Measurements from ENCODE around the gene SNIP1. TPM values are rescaled to one million over a fixed set of nuclear protein-coding genes. Genes with fewer than 3 reads are reported as not detected.
A peak's percentile ranks its signal among the peaks of the same experiment; 100 is the strongest.
"Not testable (repeated sequence)": the region's sequence is repeated elsewhere in the genome, so short reads cannot be mapped to it uniquely, and the experiment has no call there.

Gene SNIP1
- total and polyA plus RNA-seq, 9 donors, result 6.5 to 21.4 (median 16.5) TPM

DNA sequence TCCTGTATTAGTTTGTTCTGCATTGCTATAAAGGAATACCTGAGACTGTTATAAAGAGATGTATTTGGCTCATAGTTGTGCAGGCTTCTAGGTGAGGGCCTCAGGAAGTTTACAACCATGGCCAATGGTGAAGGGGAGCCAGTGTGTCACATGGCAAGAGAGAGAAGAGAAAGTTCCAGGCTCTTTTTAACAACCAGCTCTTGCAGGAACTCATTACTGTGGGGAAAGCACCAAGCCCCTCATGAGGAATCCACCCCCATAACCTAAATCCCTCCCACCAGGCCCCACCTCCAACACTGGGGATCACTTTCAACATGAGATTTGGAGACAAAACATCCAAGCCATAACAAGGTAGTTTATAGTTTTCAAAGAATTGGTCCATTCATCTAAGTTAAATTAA, 34.5 kb downstream of the SNIP1 start:
- Histone ChIP-seq H3K27ac (no peak overlapping the region), H3K4me1 (ENCODE audit: insufficient read depth) (peaks cover 2% of the 10 kb centered on the region), H3K27me3 (no peaks in the 10 kb centered on the region), H3K9me3 (no peaks in the 10 kb centered on the region), H3K4me3 (no peak overlapping the region), H3K36me3 (no peaks in the 10 kb centered on the region)
- no peak for TF ChIP-seq EP300 (IDR thresholded peaks at IDR 0.05)
- TF ChIP-seq, protein P1, sequence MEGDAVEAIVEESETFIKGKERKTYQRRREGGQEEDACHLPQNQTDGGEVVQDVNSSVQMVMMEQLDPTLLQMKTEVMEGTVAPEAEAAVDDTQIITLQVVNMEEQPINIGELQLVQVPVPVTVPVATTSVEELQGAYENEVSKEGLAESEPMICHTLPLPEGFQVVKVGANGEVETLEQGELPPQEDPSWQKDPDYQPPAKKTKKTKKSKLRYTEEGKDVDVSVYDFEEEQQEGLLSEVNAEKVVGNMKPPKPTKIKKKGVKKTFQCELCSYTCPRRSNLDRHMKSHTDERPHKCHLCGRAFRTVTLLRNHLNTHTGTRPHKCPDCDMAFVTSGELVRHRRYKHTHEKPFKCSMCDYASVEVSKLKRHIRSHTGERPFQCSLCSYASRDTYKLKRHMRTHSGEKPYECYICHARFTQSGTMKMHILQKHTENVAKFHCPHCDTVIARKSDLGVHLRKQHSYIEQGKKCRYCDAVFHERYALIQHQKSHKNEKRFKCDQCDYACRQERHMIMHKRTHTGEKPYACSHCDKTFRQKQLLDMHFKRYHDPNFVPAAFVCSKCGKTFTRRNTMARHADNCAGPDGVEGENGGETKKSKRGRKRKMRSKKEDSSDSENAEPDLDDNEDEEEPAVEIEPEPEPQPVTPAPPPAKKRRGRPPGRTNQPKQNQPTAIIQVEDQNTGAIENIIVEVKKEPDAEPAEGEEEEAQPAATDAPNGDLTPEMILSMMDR (IDR thresholded peaks at IDR 0.05), result no peak
- no peak for TF ChIP-seq POLR2A (IDR thresholded peaks at IDR 0.05)
- DNase-seq, result no peak
- intact Hi-C loops (cut with DNase I), result no loop called here

DNA sequence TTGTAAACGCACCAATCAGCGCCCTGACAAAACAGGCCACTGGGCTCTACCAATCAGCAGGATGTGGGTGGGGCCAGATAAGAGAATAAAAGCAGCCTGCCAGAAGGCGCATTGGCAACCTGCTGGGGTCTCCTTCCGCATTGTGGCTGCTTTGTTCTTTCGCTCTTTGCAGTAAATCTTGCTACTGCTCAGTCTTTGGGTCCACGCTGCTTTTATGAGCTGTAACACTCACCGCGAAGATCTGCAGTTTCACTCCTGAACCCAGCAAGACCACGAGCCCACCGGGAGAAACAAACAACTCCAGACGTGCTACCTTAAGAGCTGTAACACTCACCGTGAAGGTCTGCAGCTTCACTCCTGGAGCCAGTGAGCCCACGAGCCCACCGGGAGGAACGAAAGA, 35.2 kb downstream of the SNIP1 start:
- DNase-seq; H3K4me1 ChIP-seq (ENCODE audit: insufficient read depth); H3K4me3 ChIP-seq; H3K9me3 ChIP-seq; intact Hi-C loops (cut with DNase I); H3K27ac ChIP-seq; H3K36me3 ChIP-seq; H3K27me3 ChIP-seq: not testable (repeated sequence)
- WGBS, 3 donors, result 61 to 72% (median 71%) methylated on average over 15 of the region's 15 CpGs

DNA sequence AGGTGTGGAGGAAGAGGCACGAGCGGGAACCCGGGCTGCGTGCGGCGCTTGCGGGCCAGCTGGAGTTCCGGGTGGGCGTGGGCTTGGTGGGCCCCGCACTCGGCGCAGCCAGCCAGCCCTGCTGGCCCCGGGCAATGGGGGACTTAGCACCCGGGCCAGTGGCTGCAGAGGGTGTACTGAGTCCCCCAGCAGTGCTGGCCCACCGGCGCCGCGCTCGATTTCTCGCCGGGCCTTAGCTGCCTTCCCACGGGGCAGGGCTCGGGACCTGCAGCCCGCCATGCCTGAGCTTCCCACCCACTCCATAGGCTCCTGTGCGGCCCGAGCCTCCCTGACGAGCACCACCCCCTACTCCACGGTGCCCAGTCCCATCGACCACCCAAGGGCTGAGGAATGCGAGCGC, 35.9 kb downstream of the SNIP1 start:
- H3K27ac ChIP-seq; DNase-seq; H3K4me3 ChIP-seq; H3K9me3 ChIP-seq; H3K27me3 ChIP-seq; intact Hi-C loops (cut with DNase I); H3K36me3 ChIP-seq; H3K4me1 ChIP-seq (ENCODE audit: insufficient read depth): not testable (repeated sequence)
- WGBS, 3 donors, result 88 to 93% (median 92%) methylated on average over 12 to 28 of the region's 31 CpGs

DNA sequence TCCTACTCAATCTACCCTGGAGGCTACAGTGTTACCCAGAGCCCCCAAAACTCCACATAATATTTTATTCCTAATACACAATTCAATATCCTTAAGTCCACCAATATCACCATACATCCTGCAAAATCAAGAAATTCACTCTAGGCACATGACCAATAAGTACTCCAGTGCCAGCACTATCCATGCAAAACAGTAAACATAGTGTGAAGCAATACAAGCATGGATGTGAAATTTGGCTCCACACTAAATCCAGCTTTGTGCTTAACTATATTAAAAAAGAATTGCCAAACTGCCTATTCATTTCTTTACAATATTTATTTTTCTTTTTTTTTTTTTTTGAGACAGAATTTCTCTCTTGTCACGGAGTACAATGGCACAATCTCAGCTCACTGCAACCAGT, 36.5 kb downstream of the SNIP1 start:
- Histone ChIP-seq H3K4me1 (ENCODE audit: insufficient read depth) (peaks cover 10% of the 10 kb centered on the region), H3K4me3 (no peak overlapping the region), H3K36me3 (no peaks in the 10 kb centered on the region), H3K9me3 (no peaks in the 10 kb centered on the region), H3K27ac (no peak overlapping the region), H3K27me3 (no peaks in the 10 kb centered on the region)
- intact Hi-C loops (cut with DNase I), result no loop called here
- WGBS, 3 donors, result 74 to 84% (median 83%) methylated on average over 1 of the region's 1 CpG
- TF ChIP-seq EP300 (IDR thresholded peaks at IDR 0.05) (no peak), POLR2A (IDR thresholded peaks at IDR 0.05) (no peak)
- TF ChIP-seq, protein P1 (IDR thresholded peaks at IDR 0.05), result no peak
- no peak for DNase-seq

DNA sequence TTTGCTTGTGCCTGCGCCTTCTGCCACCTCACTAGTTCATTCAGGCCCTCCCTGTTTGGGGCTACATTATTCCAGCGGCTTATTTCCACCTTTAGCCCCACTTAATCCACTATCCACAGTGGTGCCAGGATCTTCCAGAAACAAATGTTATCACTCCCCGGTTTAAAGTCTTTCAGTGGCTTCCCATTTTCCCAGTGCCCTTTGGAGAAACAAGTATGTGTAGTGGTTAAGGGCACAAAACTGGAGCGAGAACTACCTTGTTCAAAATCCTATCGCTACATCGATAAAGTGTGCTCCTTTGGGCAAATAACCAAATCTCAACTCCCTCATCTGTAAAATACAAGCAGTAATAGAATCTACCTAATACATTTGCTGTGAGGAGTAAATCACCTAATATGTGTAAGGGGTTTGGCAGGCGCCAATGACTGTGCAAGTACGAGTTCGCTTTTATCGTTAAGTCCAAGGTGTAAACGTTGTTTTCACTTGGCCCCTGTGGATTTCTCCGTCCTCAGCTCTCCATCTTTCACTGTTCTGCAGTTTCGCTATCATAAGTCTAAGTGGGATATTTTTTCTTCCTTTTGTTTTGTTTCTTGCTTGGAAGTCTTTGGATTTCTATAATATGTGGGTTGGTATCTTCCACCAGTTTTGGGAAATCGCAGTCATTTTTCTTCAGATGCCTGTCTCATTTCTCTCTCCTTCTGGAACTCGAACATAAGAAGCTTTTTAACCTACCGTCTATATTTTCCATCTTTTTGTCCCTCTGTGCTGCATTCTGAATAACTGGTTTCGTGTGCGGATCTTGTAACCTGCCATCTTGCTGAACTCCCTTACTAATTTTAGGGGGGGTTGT, 38.7 kb downstream of the SNIP1 start:
- no peak for DNase-seq
- TF ChIP-seq EP300 (IDR thresholded peaks at IDR 0.05) (no peak), POLR2A (IDR thresholded peaks at IDR 0.05) (no peak)
- TF ChIP-seq, protein P1 (IDR thresholded peaks at IDR 0.05), result no peak
- Histone ChIP-seq H3K9me3 (no peaks in the 10 kb centered on the region), H3K36me3 (no peaks in the 10 kb centered on the region), H3K4me1 (ENCODE audit: insufficient read depth) (peaks cover 10% of the 10 kb centered on the region), H3K27ac (peak overlapping the region; percentile 70 to 83), H3K27me3 (no peaks in the 10 kb centered on the region), H3K4me3 (peak overlapping the region; percentile 62)
- intact Hi-C loops (cut with DNase I), result no loop called here
- 48 to 63% (median 56%) methylated on average over 18 of the region's 18 CpGs for WGBS, 3 donors

Measured in ovary (tissue), 9 donors.